Osteocyte (in vitro differentiated cells): Measurements from ENCODE around the gene OTUD3. TPM values are rescaled to one million over a fixed set of nuclear protein-coding genes. Genes with fewer than 3 reads are reported as not detected.

Experiments used
- DNase-seq: peaks from one replicate; pipeline ENCODE4 v3.0.0; 2021; ENCODE audit warnings: mixed read lengths; ENCODE audit not compliant: unreplicated experiment; ENCODE audit errors: extremely low spot score
- H3K27ac Mint-ChIP-seq: one replicate; pipeline ENCODE4 v1.8.0; 2021; ENCODE audit warnings: mild to moderate bottlenecking, mixed read lengths; ENCODE audit not compliant: unreplicated experiment
- H3K27me3 Mint-ChIP-seq: one replicate; pipeline ENCODE4 v1.8.0; 2021; ENCODE audit warnings: mixed read lengths; ENCODE audit not compliant: unreplicated experiment
- H3K36me3 Mint-ChIP-seq: one replicate; pipeline ENCODE4 v1.8.0; 2021; ENCODE audit warnings: mixed read lengths; ENCODE audit not compliant: unreplicated experiment
- H3K4me1 Mint-ChIP-seq: one replicate; pipeline ENCODE4 v1.8.0; 2021; ENCODE audit warnings: mixed read lengths; ENCODE audit not compliant: unreplicated experiment
- H3K4me3 Mint-ChIP-seq: one replicate; pipeline ENCODE4 v1.8.0; 2021; ENCODE audit warnings: mild to moderate bottlenecking, moderate library complexity, mixed read lengths; ENCODE audit not compliant: unreplicated experiment
- H3K9me3 Mint-ChIP-seq: one replicate; pipeline ENCODE4 v1.8.0; 2021; ENCODE audit warnings: mixed read lengths; ENCODE audit not compliant: unreplicated experiment
- CTCF ChIP-seq: fragments of 200-600 bp; sonication (generic); IDR thresholded peaks from 2 replicates; pipeline ENCODE4 v1.5.0; 2021; ENCODE audit warnings: antibody characterized with exemption, mild to moderate bottlenecking, moderate library complexity
- total RNA-seq: library from RNA; stranded (reverse); gene quantifications from 2 replicates; pipeline ENCODE4 v1.2.1, GENCODE V29; 2021

OTUD3 gene
- total RNA-seq, 1 donor from 2014 or later, result 11.4 TPM

- Mint-ChIP-seq H3K27ac (no peak overlapping the region), H3K36me3 (no peaks in the 10 kb centered on the region), H3K9me3 (no peaks in the 10 kb centered on the region), H3K4me1 (no peaks in the 10 kb centered on the region), H3K27me3 (peaks cover 7% of the 10 kb centered on the region), H3K4me3 (no peak overlapping the region)
- no peak for DNase-seq
- no peak for TF ChIP-seq CTCF
These were observed 59.9 kb downstream of the OTUD3 start for GRCh38 chr1:19942088-19942487.

- Mint-ChIP-seq H3K9me3 (no peaks in the 10 kb centered on the region), H3K27ac (no peak overlapping the region), H3K4me1 (no peaks in the 10 kb centered on the region), H3K36me3 (no peaks in the 10 kb centered on the region), H3K4me3 (no peak overlapping the region), H3K27me3 (peaks cover 7% of the 10 kb centered on the region)
- no peak for TF ChIP-seq CTCF
- no peak for DNase-seq
These were observed 60.5 kb downstream of the OTUD3 start for GRCh38 chr1:19942657-19943056.

GRCh38 chr1:19945914-19946313, 63.7 kb downstream of the OTUD3 start:
- H3K27ac Mint-ChIP-seq, result no peak overlapping the region
- no peaks in the 10 kb centered on the region for H3K4me1 Mint-ChIP-seq
- H3K36me3 Mint-ChIP-seq, result no peaks in the 10 kb centered on the region
- no peak for DNase-seq
- H3K4me3 Mint-ChIP-seq, result no peak overlapping the region
- peaks cover 7% of the 10 kb centered on the region for H3K27me3 Mint-ChIP-seq
- no peak for TF ChIP-seq CTCF
- no peaks in the 10 kb centered on the region for H3K9me3 Mint-ChIP-seq

GRCh38 chr1:19946331-19946751, 64.1 kb downstream of the OTUD3 start:
- Mint-ChIP-seq H3K4me3 (no peak overlapping the region), H3K9me3 (no peaks in the 10 kb centered on the region), H3K36me3 (no peaks in the 10 kb centered on the region), H3K4me1 (no peaks in the 10 kb centered on the region), H3K27ac (no peak overlapping the region), H3K27me3 (peaks cover 7% of the 10 kb centered on the region)
- no peak for TF ChIP-seq CTCF
- no peak for DNase-seq

- Mint-ChIP-seq H3K36me3 (no peaks in the 10 kb centered on the region), H3K9me3 (no peaks in the 10 kb centered on the region), H3K27ac (no peak overlapping the region), H3K4me1 (no peaks in the 10 kb centered on the region), H3K4me3 (no peak overlapping the region), H3K27me3 (peaks cover 7% of the 10 kb centered on the region)
- no peak for DNase-seq
- no peak for TF ChIP-seq CTCF
These were observed 64.8 kb downstream of the OTUD3 start for GRCh38 chr1:19946971-19947370.
